HG02678 (cell line): ENCODE data around the gene SLC9B2.

Experiments used
- ATAC-seq: cut with Tn5 transposase; IDR thresholded peaks from one replicate; pipeline ENCODE4 v1.9.1; 2021; ENCODE audit warnings: mild to moderate bottlenecking, moderate library complexity; ENCODE audit not compliant: unreplicated experiment

The SLC9B2 gene

GRCh38 chr4:103076747-103077347 lies at the start of gene SLC9B2:
Gene SLC9B2, minus strand, starts transcription at chr4:103076761. Its CDS starts 9,211 bp downstream, at chr4:103067550.
- peak; percentile 57 for ATAC-seq

DNA sequence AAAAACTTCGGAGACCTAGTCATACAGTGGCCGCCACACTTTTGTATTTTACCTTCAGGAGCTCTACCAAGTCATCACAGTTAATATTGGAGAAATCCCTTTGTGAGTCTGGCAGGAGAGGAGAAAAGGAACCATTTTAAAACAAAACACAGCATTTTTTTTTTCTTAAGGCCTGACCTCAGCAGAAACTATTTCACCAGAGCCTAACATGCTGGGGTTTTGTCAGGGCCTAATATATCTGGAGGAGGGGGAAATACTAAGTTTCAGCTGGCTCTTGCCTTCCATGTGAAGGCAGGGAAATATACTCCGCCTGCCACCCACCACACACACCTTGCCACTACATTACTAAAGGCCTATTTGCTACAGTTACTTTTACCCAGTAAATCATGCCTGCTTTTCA lies 49.6 kb upstream of the SLC9B2 start:
- ATAC-seq: no peak

- no peak for ATAC-seq
Measured at GRCh38 chr4:103123114-103123513, 46.6 kb upstream of the SLC9B2 start.

- no peak for ATAC-seq
Measured at GRCh38 chr4:103118166-103118565, 41.6 kb upstream of the SLC9B2 start.

GRCh38 chr4:103111598-103111997 lies 35.0 kb upstream of the SLC9B2 start:
- no peak for ATAC-seq

GRCh38 chr4:103108542-103108941 lies 32.0 kb upstream of the SLC9B2 start:
- ATAC-seq: no peak

GRCh38 chr4:103105558-103106356 lies 29.2 kb upstream of the SLC9B2 start:
- ATAC-seq: no peak

- ATAC-seq: no peak
Measured at GRCh38 chr4:103104886-103105285, 28.3 kb upstream of the SLC9B2 start.

- ATAC-seq: no peak
Measured at GRCh38 chr4:103100691-103101090, 24.1 kb upstream of the SLC9B2 start.

GRCh38 chr4:103099691-103100392 lies 23.3 kb upstream of the SLC9B2 start, which contains the start of gene BDH2:
Gene BDH2, minus strand, starts transcription at chr4:103099834. Its CDS starts 3,580 bp downstream, at chr4:103096254.
- peak; percentile 98 for ATAC-seq

DNA sequence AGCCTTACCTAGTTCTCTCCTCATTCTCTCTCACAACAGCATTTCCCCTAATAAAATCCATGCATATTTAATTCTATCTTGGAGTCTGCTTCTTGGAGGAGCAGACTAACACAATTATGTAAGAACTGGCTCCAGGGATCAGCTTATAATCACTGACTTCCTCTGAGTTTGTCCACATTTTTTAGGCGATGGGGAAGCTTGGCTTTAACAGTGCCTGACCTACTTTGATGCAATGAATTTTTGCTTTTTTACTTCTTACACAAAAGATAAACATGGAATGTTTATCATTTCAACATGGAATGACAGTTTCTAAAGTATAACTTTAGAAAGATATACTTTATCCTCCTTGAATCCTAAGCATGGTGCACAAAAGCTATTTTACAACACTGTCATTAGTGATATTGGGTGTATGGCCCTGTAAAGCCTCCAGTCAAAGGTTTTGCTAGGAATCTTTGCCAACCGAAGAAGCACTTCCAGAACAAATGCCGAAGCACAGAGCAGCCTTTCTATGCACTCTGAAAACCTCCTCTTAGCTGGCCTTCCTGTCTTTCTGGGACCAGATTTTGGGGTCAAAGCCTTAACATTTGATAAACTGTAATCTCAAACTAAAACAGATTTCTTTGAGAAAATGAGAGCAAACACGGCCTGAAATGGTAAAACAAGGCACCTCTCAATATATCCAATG lies 22.3 kb upstream of the SLC9B2 start:
- no peak for ATAC-seq

- no peak for ATAC-seq
Measured at GRCh38 chr4:103098341-103098740, 21.8 kb upstream of the SLC9B2 start.

DNA sequence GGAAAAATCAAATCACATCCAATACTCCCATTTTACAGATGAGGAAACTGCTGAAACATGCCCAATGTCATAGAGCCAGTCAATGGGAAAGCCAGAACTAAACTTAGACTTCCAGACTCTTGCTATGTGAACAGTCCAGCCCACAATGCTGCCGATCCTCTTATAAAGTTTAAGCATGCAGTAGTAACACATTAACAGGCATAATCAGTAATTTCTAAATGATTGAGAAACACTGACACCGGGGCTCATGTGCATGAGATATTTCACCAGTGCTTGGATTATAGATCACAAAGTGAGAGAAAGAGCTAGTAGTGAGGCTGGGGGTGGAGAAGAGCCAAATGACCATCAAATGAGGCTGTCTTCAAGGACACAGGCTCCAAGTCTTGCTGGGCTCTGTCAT lies 20.6 kb upstream of the SLC9B2 start:
- no peak for ATAC-seq

DNA sequence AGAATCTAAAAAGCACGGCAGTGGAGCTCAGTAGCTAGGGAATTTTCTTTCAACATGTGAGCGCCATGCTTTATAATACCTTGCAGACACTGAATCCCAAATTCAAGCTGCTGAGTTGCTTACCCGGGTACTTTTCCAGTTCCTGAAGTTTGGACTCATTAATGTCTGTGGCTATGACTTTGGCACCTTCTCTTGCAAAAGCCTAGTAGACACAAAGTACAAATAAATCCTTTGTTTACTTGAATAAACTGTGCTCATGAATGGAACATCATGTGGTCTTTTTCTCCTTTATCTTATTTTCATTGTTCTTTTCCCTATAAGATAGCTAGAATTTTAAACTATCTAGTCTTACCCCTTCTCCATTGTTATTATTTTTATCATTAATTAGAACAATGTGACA lies 18.5 kb upstream of the SLC9B2 start:
- no peak for ATAC-seq

GRCh38 chr4:103092245-103092644 lies 15.7 kb upstream of the SLC9B2 start:
- peak; percentile 35 for ATAC-seq

DNA sequence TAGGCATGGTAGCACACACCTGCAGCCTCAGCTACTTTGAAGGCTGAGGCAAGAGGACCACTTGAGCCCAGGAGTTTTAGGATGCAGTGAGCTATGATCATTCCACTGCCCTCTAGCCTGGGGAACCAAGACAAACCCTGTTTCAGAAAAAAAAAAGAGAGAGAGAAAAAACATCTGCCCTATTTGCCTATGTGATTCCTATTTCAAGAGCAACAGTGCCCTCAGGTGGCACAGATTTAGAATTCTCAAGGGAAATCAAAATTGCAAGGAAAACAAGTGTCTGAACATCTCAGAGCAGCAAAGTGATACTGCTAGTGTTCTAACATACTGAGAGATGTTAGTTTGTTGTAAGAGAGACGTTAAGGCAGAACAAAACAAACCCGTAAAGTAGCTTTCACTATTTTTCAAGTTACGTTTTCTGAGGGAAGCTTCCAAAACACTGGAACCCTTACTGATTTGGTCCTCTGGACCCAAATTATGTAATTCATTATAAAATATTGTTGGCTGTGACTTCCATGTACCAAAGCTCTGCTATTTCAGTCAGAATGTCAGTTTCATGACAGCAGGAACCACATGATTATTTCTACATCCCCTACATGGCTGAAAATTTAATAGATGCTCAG lies 15.2 kb upstream of the SLC9B2 start:
- peak; percentile 80 for ATAC-seq

DNA sequence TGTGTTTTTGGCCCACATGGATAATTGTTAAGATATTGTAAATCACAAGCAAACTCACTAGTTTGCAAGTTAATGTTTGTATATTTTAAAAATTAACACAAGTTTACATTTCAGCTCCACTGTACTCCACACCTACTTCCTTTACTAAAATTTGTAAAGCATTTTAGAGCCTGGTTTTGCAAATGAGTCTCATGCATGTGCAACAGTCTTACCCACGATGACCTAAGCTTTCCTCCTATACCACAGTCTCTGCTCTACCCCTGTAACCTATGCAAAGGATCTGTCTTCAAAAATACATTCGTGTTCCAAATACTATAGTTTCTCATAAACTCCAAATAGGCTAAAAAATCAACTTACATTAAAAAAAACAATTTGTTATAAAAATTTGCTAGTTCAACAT lies 12.9 kb upstream of the SLC9B2 start:
- ATAC-seq: no peak

- ATAC-seq: no peak
Measured at GRCh38 chr4:103086551-103086950, 10.0 kb upstream of the SLC9B2 start.

GRCh38 chr4:103085555-103086196 lies 9.1 kb upstream of the SLC9B2 start:
- ATAC-seq: no peak

GRCh38 chr4:103079621-103080020 lies 3.1 kb upstream of the SLC9B2 start:
- ATAC-seq: no peak
